Vagina (tissue), 2 donors: ENCODE results near the gene CACNB2. TPM values are rescaled to one million over a fixed set of nuclear protein-coding genes. Genes with fewer than 3 reads are reported as not detected.

Experiments used
- DNase-seq, 2 donors: peaks; one replicate each; pipeline ENCODE4 v3.0.0-alpha.2; 2017; ENCODE audit errors: extremely low spot score in 2 of 2
- H3K27ac ChIP-seq: fragments of 200-600 bp; sonication (generic); one replicate; pipeline ENCODE4 v1.5.1; 2019
- H3K27me3 ChIP-seq: fragments of 200-600 bp; sonication (generic); one replicate; pipeline ENCODE4 v1.5.1; 2019
- H3K36me3 ChIP-seq, 2 donors: fragments of 200-600 bp; sonication (generic); one replicate each; pipeline ENCODE4 v1.5.1; 2017 to 2019
- H3K4me1 ChIP-seq: fragments of 200-600 bp; sonication (generic); one replicate; pipeline ENCODE4 v1.5.1; 2019
- H3K4me3 ChIP-seq, 2 donors: fragments of 200-600 bp; sonication (generic); 1 replicate in 1 of 2; 2 replicates in 1 of 2; pipeline ENCODE4 v1.5.1; 2016 to 2019
- H3K9me3 ChIP-seq: fragments of 200-600 bp; sonication (generic); one replicate; pipeline ENCODE4 v1.5.1; 2019
- POLR2A ChIP-seq, 2 donors: fragments of 450-650 bp; IDR thresholded peaks; one replicate each; pipeline ENCODE4 v1.6.1; 2017; ENCODE audit warnings: antibody characterized with exemption in 2 of 2, mild to moderate bottlenecking in 2 of 2, moderate library complexity in 2 of 2
- POLR2AphosphoS5 ChIP-seq, 2 donors: sonication (generic); formaldehyde crosslinking; IDR thresholded peaks; one replicate each; pipeline ENCODE4 v1.9.0; 2017; ENCODE audit warnings: antibody characterized with exemption in 2 of 2, mild to moderate bottlenecking in 2 of 2, low read depth in 1 of 2; ENCODE audit not compliant: insufficient read depth in 1 of 2
- intact Hi-C: fragments of 100-400 bp; cut with DNase I; formaldehyde crosslinking; loops from one replicate; pipeline ENCODE4 v1.15.1; 2023
- total RNA-seq: library from RNA; depleted of rRNA; stranded (reverse); fragments of >200 nt; gene quantifications from one replicate; pipeline ENCODE4 v1.2.3, GENCODE V29; 2016
- TF ChIP-seq, protein P1 (sequence below), 3 experiments: fragments of 450-650 bp in 2 of 3; fragments of 200-600 bp in 1 of 3; sonication (generic) in 1 of 3; IDR thresholded peaks; one replicate each; pipeline ENCODE4 v1.5.1; 2017 to 2019; ENCODE audit warnings: antibody characterized with exemption in 3 of 3, mild to moderate bottlenecking in 2 of 3, moderate library complexity in 2 of 3

The CACNB2 gene
- total RNA-seq, 1 donor from 2014 or later = 12.8 TPM

DNA sequence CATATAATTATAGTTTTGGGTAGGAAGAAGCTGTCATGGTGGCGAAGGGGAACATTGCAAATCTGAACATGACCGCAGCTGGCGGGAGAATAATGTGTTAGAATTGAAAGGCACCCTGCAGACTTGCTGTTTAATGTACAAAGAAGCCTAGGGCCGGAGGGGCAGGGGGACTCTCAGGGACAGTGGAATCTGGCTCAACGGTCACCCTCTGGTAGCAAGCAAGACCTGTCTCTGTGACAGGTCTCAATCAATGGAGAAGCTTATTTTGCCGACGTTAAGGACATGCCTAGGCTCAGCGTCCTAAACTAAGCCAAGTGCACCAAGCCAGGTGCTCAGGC is 333.9 kb downstream of the CACNB2 start:
- no peak for DNase-seq
- Histone ChIP-seq H3K27ac (no peak overlapping the region), H3K4me3 (no peak overlapping the region), H3K27me3 (no peaks in the 10 kb centered on the region), H3K36me3 (no peaks in the 10 kb centered on the region), H3K9me3 (no peaks in the 10 kb centered on the region), H3K4me1 (no peaks in the 10 kb centered on the region)
- TF ChIP-seq, protein P1, sequence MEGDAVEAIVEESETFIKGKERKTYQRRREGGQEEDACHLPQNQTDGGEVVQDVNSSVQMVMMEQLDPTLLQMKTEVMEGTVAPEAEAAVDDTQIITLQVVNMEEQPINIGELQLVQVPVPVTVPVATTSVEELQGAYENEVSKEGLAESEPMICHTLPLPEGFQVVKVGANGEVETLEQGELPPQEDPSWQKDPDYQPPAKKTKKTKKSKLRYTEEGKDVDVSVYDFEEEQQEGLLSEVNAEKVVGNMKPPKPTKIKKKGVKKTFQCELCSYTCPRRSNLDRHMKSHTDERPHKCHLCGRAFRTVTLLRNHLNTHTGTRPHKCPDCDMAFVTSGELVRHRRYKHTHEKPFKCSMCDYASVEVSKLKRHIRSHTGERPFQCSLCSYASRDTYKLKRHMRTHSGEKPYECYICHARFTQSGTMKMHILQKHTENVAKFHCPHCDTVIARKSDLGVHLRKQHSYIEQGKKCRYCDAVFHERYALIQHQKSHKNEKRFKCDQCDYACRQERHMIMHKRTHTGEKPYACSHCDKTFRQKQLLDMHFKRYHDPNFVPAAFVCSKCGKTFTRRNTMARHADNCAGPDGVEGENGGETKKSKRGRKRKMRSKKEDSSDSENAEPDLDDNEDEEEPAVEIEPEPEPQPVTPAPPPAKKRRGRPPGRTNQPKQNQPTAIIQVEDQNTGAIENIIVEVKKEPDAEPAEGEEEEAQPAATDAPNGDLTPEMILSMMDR (IDR thresholded peaks at IDR 0.05) = no peak
- TF ChIP-seq POLR2AphosphoS5 (IDR thresholded peaks at IDR 0.05; ENCODE audit: insufficient read depth in 1 of 2, low read depth in 1 of 2) = no peak
- TF ChIP-seq POLR2A (IDR thresholded peaks at IDR 0.05) = no peak
- intact Hi-C loops = no loop called here

DNA sequence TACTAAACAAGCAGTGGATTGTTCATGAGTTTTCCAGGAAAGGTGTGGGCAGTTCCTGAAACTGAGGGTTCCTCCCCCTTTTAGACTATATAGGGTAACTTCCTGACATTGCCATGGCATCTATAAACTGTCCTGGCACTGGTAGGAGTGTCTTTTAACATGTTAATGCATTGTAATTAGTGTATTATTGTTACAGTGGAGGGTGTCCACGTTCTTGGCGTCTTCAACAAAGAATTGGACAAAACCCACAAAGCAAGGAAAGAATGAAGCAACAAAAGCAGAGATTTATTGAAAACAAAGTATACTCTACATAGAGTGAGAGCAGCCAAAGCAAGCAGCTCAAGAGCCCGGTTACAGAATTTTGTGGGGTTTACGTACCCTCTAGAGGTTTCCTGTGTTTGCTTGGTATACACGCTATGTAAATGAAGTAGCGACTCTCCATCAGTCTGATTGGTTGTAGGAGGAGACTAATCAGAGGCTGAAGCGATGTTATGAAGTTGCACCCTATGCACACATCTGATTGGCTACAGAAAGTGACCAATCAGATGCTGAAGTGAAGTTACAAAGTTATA is 335.9 kb downstream of the CACNB2 start:
- DNase-seq = no peak
- no peak for TF ChIP-seq POLR2A (IDR thresholded peaks at IDR 0.05)
- TF ChIP-seq POLR2AphosphoS5 (IDR thresholded peaks at IDR 0.05; ENCODE audit: insufficient read depth in 1 of 2, low read depth in 1 of 2) = no peak
- H3K4me3 ChIP-seq = no peak overlapping the region
- no peaks in the 10 kb centered on the region for H3K4me1 ChIP-seq
- no peak overlapping the region for H3K27ac ChIP-seq
- H3K9me3 ChIP-seq = no peaks in the 10 kb centered on the region
- no peaks in the 10 kb centered on the region for H3K27me3 ChIP-seq
- no peaks in the 10 kb centered on the region for H3K36me3 ChIP-seq
- intact Hi-C loops = no loop called here

DNA sequence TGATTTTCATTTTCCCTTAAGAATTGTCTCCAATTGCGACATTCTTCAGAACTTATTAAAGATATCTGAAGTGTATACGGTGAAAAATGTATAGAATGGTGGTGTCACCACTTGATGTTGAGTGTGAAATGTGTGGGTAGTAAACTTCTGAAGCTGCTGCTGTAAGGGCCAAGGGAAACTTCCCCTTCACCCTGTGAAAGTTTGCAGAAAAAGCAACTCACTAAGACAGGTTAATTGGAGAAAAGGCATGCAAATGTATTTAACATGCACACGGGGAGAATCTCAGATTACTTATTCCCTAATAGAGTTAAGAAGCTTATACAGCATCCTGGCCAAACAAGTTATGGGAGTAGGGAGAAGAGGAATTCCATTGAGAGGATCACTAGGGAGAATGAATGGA is 338.1 kb downstream of the CACNB2 start:
- no peak for DNase-seq
- Histone ChIP-seq H3K27me3 (no peaks in the 10 kb centered on the region), H3K27ac (no peak overlapping the region), H3K4me3 (no peak overlapping the region), H3K4me1 (no peaks in the 10 kb centered on the region), H3K36me3 (no peaks in the 10 kb centered on the region), H3K9me3 (no peaks in the 10 kb centered on the region)
- TF ChIP-seq, protein P1 (IDR thresholded peaks at IDR 0.05) = no peak
- no peak for TF ChIP-seq POLR2A (IDR thresholded peaks at IDR 0.05)
- no peak for TF ChIP-seq POLR2AphosphoS5 (IDR thresholded peaks at IDR 0.05; ENCODE audit: insufficient read depth in 1 of 2, low read depth in 1 of 2)
- intact Hi-C loops = no loop called here

DNA sequence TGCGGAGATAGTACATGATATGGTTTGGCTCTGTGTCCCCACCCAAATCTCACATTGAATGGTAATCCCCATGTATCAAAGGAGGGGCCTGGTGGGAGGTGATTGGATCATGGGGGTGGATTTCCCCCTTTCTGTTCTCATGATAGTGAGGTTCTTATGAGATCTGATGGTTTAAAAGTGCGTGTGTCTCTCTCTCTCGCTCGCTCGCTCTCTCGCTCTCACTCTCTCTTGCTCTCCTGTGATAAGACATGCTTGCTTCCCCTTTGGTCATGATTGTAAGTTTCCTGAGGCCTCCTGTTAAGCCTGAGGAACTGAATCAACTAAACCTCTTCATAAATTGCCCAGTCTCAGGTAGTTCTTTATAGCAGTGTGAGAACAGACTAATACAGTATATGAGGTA is 339.3 kb downstream of the CACNB2 start:
- Histone ChIP-seq H3K36me3 (no peaks in the 10 kb centered on the region), H3K27me3 (no peaks in the 10 kb centered on the region), H3K4me3 (no peak overlapping the region), H3K27ac (no peak overlapping the region), H3K9me3 (no peaks in the 10 kb centered on the region), H3K4me1 (no peaks in the 10 kb centered on the region)
- intact Hi-C loops = no loop called here
- TF ChIP-seq, protein P1 (IDR thresholded peaks at IDR 0.05) = no peak
- TF ChIP-seq POLR2AphosphoS5 (IDR thresholded peaks at IDR 0.05; ENCODE audit: insufficient read depth in 1 of 2, low read depth in 1 of 2) (no peak), POLR2A (IDR thresholded peaks at IDR 0.05) (no peak)
- no peak for DNase-seq

DNA sequence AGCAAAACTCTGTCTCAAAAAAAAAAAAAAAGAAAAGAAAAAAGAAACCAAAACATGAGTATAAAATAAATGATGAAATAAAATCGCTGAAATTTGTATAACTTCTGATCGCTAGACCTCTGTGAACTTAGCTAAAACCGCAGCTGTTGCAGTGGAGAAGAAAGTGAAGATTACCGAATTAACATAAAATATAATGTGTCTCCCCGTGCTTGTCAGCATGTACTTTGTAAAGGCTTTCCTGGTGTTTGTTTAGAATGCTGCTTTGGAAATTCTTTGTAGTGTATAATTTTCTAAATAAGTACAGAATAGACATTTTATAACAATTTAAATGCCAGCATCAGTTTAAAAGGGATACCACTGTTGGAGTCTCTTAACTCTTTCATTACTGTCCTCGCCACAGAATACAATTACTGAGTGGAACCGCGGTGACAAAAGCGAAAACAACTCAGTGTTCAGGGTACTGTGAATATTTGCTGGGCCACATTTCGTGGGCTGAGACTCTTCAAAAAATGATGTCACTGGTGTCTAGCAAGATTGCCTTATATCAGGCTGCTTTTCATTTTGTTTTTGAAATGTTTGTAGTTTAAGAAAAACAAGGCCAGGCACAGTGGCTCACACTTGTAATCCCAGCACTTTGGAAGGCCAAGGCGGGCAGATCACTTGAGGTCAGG is 343.4 kb downstream of the CACNB2 start:
- Histone ChIP-seq H3K9me3 (no peaks in the 10 kb centered on the region), H3K4me3 (no peak overlapping the region), H3K4me1 (no peaks in the 10 kb centered on the region), H3K27me3 (no peaks in the 10 kb centered on the region), H3K27ac (no peak overlapping the region), H3K36me3 (no peaks in the 10 kb centered on the region)
- no peak for DNase-seq
- TF ChIP-seq, protein P1 (IDR thresholded peaks at IDR 0.05) = no peak
- no peak for TF ChIP-seq POLR2A (IDR thresholded peaks at IDR 0.05)
- no peak for TF ChIP-seq POLR2AphosphoS5 (IDR thresholded peaks at IDR 0.05; ENCODE audit: insufficient read depth in 1 of 2, low read depth in 1 of 2)
- intact Hi-C loops = no loop called here
